Spleen (tissue), 7 donors: ENCODE data around the gene LIPF.

Experiments
- CTCF ChIP-seq, 11 experiments: fragments of 200-600 bp in 7 of 11; fragments of 450-650 bp in 4 of 11; sonication (generic) in 4 of 11; IDR thresholded peaks in 8 of 11; conservative IDR thresholded peaks in 3 of 11; 1 replicate in 7 of 11; 2 replicates in 4 of 11; pipeline versions ENCODE4 v1.4.0 to v1.8.0; 2016 to 2021; ENCODE audit warnings: antibody characterized with exemption in 11 of 11, inconsistent platforms in 4 of 11, mild to moderate bottlenecking in 1 of 11
- POLR2A ChIP-seq, 3 donors: fragments of 450-650 bp; IDR thresholded peaks; one replicate each; pipeline ENCODE4 v1.5.1; 2017; ENCODE audit warnings: antibody characterized with exemption in 3 of 3, mild to moderate bottlenecking in 1 of 3
- POLR2AphosphoS5 ChIP-seq, 3 donors: sonication (generic); formaldehyde crosslinking; IDR thresholded peaks; one replicate each; pipeline ENCODE4 v1.5.1; 2017; ENCODE audit warnings: antibody characterized with exemption in 3 of 3
- donor health status: DM: no; HTN: no; CAD: no; lungs with moderate emphysema.
- donor health status: DM: no; HTN: no; CAD: no.
- donor health status: DM: no; HTN: no; CAD: no.

GRCh38 chr10:88620441-88620840 is 43.8 kb upstream of the LIPF start:
- TF ChIP-seq POLR2AphosphoS5 (IDR thresholded peaks at IDR 0.05) (no peak), CTCF (IDR thresholded peaks at IDR 0.05 in 8 of 11, conservative IDR thresholded peaks at IDR 0.05 in 3 of 11) (no peak), POLR2A (IDR thresholded peaks at IDR 0.05) (no peak)
